Measurements from ENCODE around the gene RNF167. TPM values are rescaled to one million over a fixed set of nuclear protein-coding genes. Genes with fewer than 3 reads are reported as not detected.

The RNF167 gene
- total RNA-seq, 1 experiment from 2014 or later = 135 TPM

DNA sequence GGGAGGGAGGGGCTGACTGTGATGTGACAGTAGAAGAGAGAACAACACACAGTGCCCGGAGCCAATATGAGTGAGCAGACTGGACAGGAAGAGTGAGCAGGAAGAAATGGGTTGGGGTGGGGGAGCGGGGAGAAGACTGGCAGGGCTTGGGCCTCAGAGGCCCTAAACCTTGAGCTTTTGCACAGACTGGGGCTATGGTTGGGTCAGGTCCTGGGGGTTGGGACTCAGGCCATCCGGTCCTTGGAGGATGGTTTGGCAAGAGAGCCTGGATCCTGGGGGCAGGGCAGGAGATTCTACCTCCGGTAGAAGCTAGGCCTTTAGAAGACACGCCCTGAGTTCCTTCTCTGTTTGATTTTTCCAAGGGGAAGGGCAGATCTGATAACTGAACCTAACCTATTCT lies 46.3 kb downstream of the RNF167 start:
- H3K4me1 ChIP-seq (replicated peaks; ENCODE audit: insufficient read depth) = peaks cover 23% of the 10 kb centered on the region
- peak overlapping the region; percentile 95 for H3K4me3 ChIP-seq
- H3K27ac ChIP-seq = peak overlapping the region; percentile 25
- no peaks in the 10 kb centered on the region for H4K20me1 ChIP-seq (ENCODE audit: insufficient read depth)
- peak overlapping the region; percentile 93 for H3K4me2 ChIP-seq
- H3F3A ChIP-seq (ENCODE audit: insufficient read depth, low read depth) = peaks cover 35% of the 10 kb centered on the region
- TF ChIP-seq, protein P1, sequence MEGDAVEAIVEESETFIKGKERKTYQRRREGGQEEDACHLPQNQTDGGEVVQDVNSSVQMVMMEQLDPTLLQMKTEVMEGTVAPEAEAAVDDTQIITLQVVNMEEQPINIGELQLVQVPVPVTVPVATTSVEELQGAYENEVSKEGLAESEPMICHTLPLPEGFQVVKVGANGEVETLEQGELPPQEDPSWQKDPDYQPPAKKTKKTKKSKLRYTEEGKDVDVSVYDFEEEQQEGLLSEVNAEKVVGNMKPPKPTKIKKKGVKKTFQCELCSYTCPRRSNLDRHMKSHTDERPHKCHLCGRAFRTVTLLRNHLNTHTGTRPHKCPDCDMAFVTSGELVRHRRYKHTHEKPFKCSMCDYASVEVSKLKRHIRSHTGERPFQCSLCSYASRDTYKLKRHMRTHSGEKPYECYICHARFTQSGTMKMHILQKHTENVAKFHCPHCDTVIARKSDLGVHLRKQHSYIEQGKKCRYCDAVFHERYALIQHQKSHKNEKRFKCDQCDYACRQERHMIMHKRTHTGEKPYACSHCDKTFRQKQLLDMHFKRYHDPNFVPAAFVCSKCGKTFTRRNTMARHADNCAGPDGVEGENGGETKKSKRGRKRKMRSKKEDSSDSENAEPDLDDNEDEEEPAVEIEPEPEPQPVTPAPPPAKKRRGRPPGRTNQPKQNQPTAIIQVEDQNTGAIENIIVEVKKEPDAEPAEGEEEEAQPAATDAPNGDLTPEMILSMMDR (conservative IDR thresholded peaks at IDR 0.05) = no peak
- no peak for TF ChIP-seq EZH2 (IDR thresholded peaks at IDR 0.05; ENCODE audit: low read depth)
- no peaks in the 10 kb centered on the region for H3K27me3 ChIP-seq (ENCODE audit: insufficient read depth, low read depth)
- H2AFZ ChIP-seq = peak overlapping the region; percentile 98
- no peaks in the 10 kb centered on the region for H3K9me2 ChIP-seq (ENCODE audit: insufficient read depth)
- ChIA-PET CTCF (interaction anchor here (1.1 to 2.0 kb wide), 2 partner anchors 18 to 78 kb away, joined by 5 to 10 read pairs; partner anchors contain the start of gene SPAG7), POLR2A (ENCODE audit: unreplicated experiment) (interaction anchor here (0.7 to 1.0 kb wide), 3 partner anchors 12 to 47 kb away, joined by 3 to 4 read pairs (median 4); partner anchors contain the start of genes KIF1C, RNF167, SLC25A11 and SPAG7)
- no peaks in the 10 kb centered on the region for H3K9me3 ChIP-seq (ENCODE audit: insufficient read depth, low read depth)
- H3K36me3 ChIP-seq (ENCODE audit: low read depth) = no peaks in the 10 kb centered on the region
- no TSS peak for BruUV-seq (replicated peaks)
- intact Hi-C loops (cut with micrococcal nuclease; ENCODE audit: unreplicated experiment) = no loop called here
- no peaks in the 10 kb centered on the region for H3K79me2 ChIP-seq (ENCODE audit: low read depth)
- peak in 1 of 2 experiments; percentile 37 for DNase-seq

DNA sequence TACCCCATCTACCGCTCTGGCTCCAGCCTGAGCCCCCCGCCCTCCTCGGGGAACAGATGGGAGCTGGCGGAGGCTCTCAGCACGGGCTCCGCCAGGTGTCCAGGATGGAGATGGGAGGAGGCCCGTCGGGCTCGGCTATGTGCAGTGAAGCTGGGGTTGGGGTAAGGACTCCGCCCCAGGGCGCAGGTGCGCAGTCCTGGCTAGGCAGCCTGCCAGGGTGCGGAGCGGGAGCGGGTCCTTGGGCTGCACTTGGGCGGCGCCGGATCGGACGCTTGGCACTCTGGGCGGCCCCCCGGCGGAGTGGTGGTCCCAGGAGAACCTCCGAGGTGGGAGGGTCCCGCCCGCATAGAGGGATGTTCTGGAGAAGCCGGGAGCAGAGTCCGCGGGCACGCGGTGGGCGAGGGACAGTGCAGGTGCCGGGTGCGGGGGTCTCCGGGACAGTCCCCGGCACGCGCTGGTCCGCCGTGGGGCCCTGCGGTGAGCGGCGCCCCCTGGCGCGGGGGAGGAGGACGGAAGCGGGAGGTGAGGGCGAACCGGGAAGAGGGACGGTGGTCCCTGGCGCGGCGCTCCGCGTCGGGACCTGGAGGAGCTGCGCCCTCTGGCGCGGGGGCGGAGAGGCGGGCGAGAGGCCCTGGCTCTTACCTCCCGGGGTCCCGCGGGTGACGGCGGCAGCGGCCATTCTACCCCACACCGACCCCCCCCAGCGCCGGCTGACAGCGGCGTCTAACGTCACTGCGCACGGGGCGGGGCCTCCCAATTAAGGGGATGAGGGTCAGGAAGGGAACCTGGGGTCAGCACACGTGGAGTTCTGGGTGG lies 47.1 kb downstream of the RNF167 start, which contains the start of gene CAMTA2:
TSS of gene CAMTA2 (minus strand) at position 725 of the 816 bp plus-strand sequence. CDS start 1,453 bp downstream, outside the sequence.
- intact Hi-C loops (cut with micrococcal nuclease; ENCODE audit: unreplicated experiment) = loop anchor here (1.0 kb wide), 3 partner anchors 20 to 84 kb away; partner anchors contain the start of genes CHRNE and SPAG7
- Histone ChIP-seq H3K9me3 (ENCODE audit: insufficient read depth, low read depth) (no peaks in the 10 kb centered on the region), H3K4me2 (peak within 1 kb of the TSS; percentile 93), H3K27me3 (ENCODE audit: insufficient read depth, low read depth) (no peaks in the 10 kb centered on the region), H4K20me1 (ENCODE audit: insufficient read depth) (no peaks in the 10 kb centered on the region), H3K9me2 (ENCODE audit: insufficient read depth) (no peaks in the 10 kb centered on the region), H3K4me1 (replicated peaks; ENCODE audit: insufficient read depth) (peaks cover 23% of the 10 kb centered on the region), H3K36me3 (ENCODE audit: low read depth) (no peaks in the 10 kb centered on the region), H3K4me3 (peak within 1 kb of the TSS; percentile 95), H3K79me2 (ENCODE audit: low read depth) (no peaks in the 10 kb centered on the region), H3F3A (ENCODE audit: insufficient read depth, low read depth) (peaks cover 40% of the 10 kb centered on the region), H3K27ac (peak within 1 kb of the TSS; percentile 25), H2AFZ (peak within 1 kb of the TSS; percentile 98)
- POLR2A ChIA-PET (ENCODE audit: unreplicated experiment) = interaction anchor here (0.6 to 1.0 kb wide), 7 partner anchors 11 to 466 kb away, joined by 3 to 7 read pairs (median 4); partner anchors contain the start of genes KIF1C, RNF167, SLC25A11 and SPAG7
- no TSS peak for BruUV-seq (replicated peaks)
- TF ChIP-seq, protein P1 (conservative IDR thresholded peaks at IDR 0.05) = peak; percentile 79
- no peak for TF ChIP-seq EZH2 (IDR thresholded peaks at IDR 0.05; ENCODE audit: low read depth)
- CTCF ChIA-PET = interaction anchor here (1.1 to 2.0 kb wide), 2 partner anchors 19 to 78 kb away, joined by 5 to 10 read pairs; partner anchors contain the start of gene SPAG7
- DNase-seq = peak; percentile 57 to 82

DNA sequence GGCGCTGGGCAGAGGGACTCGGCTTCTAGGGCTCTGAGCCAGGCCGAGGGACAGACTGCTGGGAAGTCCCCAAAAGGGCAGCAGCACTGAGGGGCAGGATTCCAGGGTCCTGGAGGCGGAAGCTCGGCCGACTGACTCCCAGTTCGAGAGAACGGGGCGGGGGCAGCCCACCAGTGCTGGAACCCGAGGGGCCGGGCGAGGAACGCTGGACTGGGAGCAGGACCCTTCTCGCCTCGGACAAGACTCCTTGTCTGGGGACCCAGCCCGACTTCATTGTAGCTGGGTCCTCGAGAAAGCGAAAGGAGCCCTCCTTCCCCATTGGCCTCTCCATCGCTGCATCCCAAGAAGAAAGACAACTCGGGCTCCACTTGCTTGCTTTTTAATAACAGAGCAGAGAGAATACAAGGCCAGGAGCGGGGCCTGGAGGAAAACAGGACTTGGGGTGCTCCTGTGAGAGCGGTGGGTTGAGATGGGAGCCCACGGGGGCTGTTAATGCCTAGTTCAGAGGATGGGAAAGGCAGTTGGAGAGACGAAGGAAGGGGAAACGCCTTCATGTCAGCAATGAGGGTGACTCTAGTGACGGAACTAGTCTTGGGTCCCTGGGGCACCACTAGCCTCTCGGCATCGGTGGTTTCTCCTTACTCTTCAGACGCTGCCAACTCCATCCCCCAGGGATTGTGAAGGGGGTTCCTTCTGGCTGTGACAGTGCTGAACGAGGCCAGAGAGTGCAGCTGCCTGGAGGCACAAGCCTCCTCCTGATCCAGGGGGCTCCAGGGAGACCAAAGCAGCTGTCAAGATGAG lies 47.9 kb downstream of the RNF167 start:
- Histone ChIP-seq H2AFZ (peak overlapping the region; percentile 98), H3K9me3 (ENCODE audit: insufficient read depth, low read depth) (no peaks in the 10 kb centered on the region), H3K27ac (peak overlapping the region; percentile 25), H3K27me3 (ENCODE audit: insufficient read depth, low read depth) (no peaks in the 10 kb centered on the region), H3F3A (ENCODE audit: insufficient read depth, low read depth) (peaks cover 40% of the 10 kb centered on the region), H3K79me2 (ENCODE audit: low read depth) (no peaks in the 10 kb centered on the region), H3K9me2 (ENCODE audit: insufficient read depth) (no peaks in the 10 kb centered on the region), H3K4me2 (peak overlapping the region; percentile 93), H3K4me3 (peak overlapping the region; percentile 95), H4K20me1 (ENCODE audit: insufficient read depth) (no peaks in the 10 kb centered on the region), H3K4me1 (replicated peaks; ENCODE audit: insufficient read depth) (peaks cover 23% of the 10 kb centered on the region), H3K36me3 (ENCODE audit: low read depth) (no peaks in the 10 kb centered on the region)
- no peak for TF ChIP-seq EZH2 (IDR thresholded peaks at IDR 0.05; ENCODE audit: low read depth)
- TF ChIP-seq, protein P1 (conservative IDR thresholded peaks at IDR 0.05) = no peak
- BruUV-seq (replicated peaks) = TSS peak; percentile 32
- DNase-seq = no peak
- intact Hi-C loops (cut with micrococcal nuclease; ENCODE audit: unreplicated experiment) = loop anchor here (1.0 kb wide), 3 partner anchors 21 to 85 kb away; partner anchors contain the start of genes CHRNE and SPAG7
- CTCF ChIA-PET = interaction anchor here (0.6 to 2.0 kb wide), 2 partner anchors 20 to 79 kb away, joined by 9 to 10 read pairs; partner anchors contain the start of gene SPAG7
- POLR2A ChIA-PET (ENCODE audit: unreplicated experiment) = interaction anchor here (0.7 kb wide), 2 partner anchors 17 to 18 kb away, joined by 4 to 7 read pairs; no protein-coding TSS in a partner anchor
